ACHN (cell line): ENCODE results near the gene LY86.
"Not testable (repeated sequence)": the region's sequence is repeated elsewhere in the genome, so short reads cannot be mapped to it uniquely, and the experiment has no call there.

Experiments used
- DNase-seq: peaks from one replicate; pipeline ENCODE4 v3.0.0-alpha.2; 2015
- in situ Hi-C: cut with HindIII; loops from 2 replicates; pipeline ENCODE4 v1.10.0; 2017; ENCODE audit warnings: low sequenced_read_pairs, low pct_ligation_motif_present, low pct_unique_long_range_greater_than_20kb

LY86 gene

GRCh38 chr6:6591778-6592465, 3.4 kb downstream of the LY86 start:
- in situ Hi-C loops, result no loop called here
- DNase-seq, result no peak

- in situ Hi-C loops, result no loop called here
- DNase-seq, result no peak
Observed at GRCh38 chr6:6592826-6593475, 4.4 kb downstream of the LY86 start.

GRCh38 chr6:6593867-6594468, 5.4 kb downstream of the LY86 start:
- in situ Hi-C loops, result no loop called here

GRCh38 chr6:6595025-6595424, 6.5 kb downstream of the LY86 start:
- DNase-seq, result no peak
- in situ Hi-C loops, result no loop called here

More at GRCh38 chr6:6593867-6594468, 5.4 kb downstream of the LY86 start:
- DNase-seq, result no peak

- no peak for DNase-seq
- in situ Hi-C loops, result no loop called here
Observed at GRCh38 chr6:6595952-6596351, 7.4 kb downstream of the LY86 start.

- DNase-seq, result no peak
- in situ Hi-C loops, result no loop called here
Observed at GRCh38 chr6:6596529-6597328, 8.2 kb downstream of the LY86 start.

- DNase-seq, result no peak
- in situ Hi-C loops, result no loop called here
Observed at GRCh38 chr6:6597682-6598081, 9.2 kb downstream of the LY86 start.

GRCh38 chr6:6599468-6599873, 11.0 kb downstream of the LY86 start:
- no peak for DNase-seq
- in situ Hi-C loops, result no loop called here

- in situ Hi-C loops, result no loop called here
- DNase-seq, result no peak
Observed at GRCh38 chr6:6600875-6601274, 12.4 kb downstream of the LY86 start.

- in situ Hi-C loops, result no loop called here
- no peak for DNase-seq
Observed at GRCh38 chr6:6602262-6602661, 13.7 kb downstream of the LY86 start.

- in situ Hi-C loops, result no loop called here
- DNase-seq, result no peak
Observed at GRCh38 chr6:6603317-6603716, 14.8 kb downstream of the LY86 start.

- in situ Hi-C loops, result no loop called here
- no peak for DNase-seq
Observed at GRCh38 chr6:6604015-6604414, 15.5 kb downstream of the LY86 start.

- in situ Hi-C loops, result no loop called here
- no peak for DNase-seq
Observed at GRCh38 chr6:6604566-6604965, 16.0 kb downstream of the LY86 start.

- DNase-seq, result no peak
- in situ Hi-C loops, result no loop called here
Observed at GRCh38 chr6:6605873-6606272, 17.4 kb downstream of the LY86 start.

- DNase-seq, in situ Hi-C loops: not testable (repeated sequence)
Observed at GRCh38 chr6:6606391-6607030, 18.0 kb downstream of the LY86 start.

GRCh38 chr6:6609450-6609849, 20.9 kb downstream of the LY86 start:
- DNase-seq, result no peak
- in situ Hi-C loops, result no loop called here

- no peak for DNase-seq
- in situ Hi-C loops, result no loop called here
Observed at GRCh38 chr6:6610031-6610591, 21.6 kb downstream of the LY86 start.

- DNase-seq, result no peak
- in situ Hi-C loops, result no loop called here
Observed at GRCh38 chr6:6611486-6611885, 23.0 kb downstream of the LY86 start.
